HL-60 (cell line): ENCODE results near the gene POC1A.

ENCODE experiments used
- CTCF ChIP-seq: IDR thresholded peaks from one replicate; pipeline ENCODE4 v1.5.1; 2011; ENCODE audit warnings: low read length, control low read depth, inconsistent platforms; ENCODE audit not compliant: insufficient read depth
- GABPA ChIP-seq: IDR thresholded peaks from 2 replicates; pipeline ENCODE4 v1.6.1; 2012; ENCODE audit warnings: low read depth
- POLR2AphosphoS5 ChIP-seq: IDR thresholded peaks from 2 replicates; pipeline ENCODE4 v1.6.1; 2012; ENCODE audit warnings: low read depth
- REST ChIP-seq: IDR thresholded peaks from 2 replicates; pipeline ENCODE4 v1.6.1; 2012; ENCODE audit warnings: low read depth; ENCODE audit not compliant: insufficient replicate concordance
- SPI1 ChIP-seq: IDR thresholded peaks from 2 replicates; pipeline ENCODE4 v1.6.1; 2012; ENCODE audit warnings: low read depth, mild to moderate bottlenecking, borderline replicate concordance

GRCh38 chr3:52078781-52079560, 75.3 kb downstream of the POC1A start:
- TF ChIP-seq SPI1 (no peak), CTCF (no peak), POLR2AphosphoS5 (no peak), GABPA (no peak), REST (no peak)
